Stimulated activated CD4-positive, alpha-beta T cell treated with anti-CD3 and anti-CD28 coated beads, Interleukin-2, amount 100 ng/mL, for 48 hours (primary cell): ENCODE measurements around the gene DCLK2.

Experiments
- DNase-seq, 2 donors: peaks; one replicate each; pipeline ENCODE4 v3.0.0-alpha.2; 2020

DCLK2 gene

DNA sequence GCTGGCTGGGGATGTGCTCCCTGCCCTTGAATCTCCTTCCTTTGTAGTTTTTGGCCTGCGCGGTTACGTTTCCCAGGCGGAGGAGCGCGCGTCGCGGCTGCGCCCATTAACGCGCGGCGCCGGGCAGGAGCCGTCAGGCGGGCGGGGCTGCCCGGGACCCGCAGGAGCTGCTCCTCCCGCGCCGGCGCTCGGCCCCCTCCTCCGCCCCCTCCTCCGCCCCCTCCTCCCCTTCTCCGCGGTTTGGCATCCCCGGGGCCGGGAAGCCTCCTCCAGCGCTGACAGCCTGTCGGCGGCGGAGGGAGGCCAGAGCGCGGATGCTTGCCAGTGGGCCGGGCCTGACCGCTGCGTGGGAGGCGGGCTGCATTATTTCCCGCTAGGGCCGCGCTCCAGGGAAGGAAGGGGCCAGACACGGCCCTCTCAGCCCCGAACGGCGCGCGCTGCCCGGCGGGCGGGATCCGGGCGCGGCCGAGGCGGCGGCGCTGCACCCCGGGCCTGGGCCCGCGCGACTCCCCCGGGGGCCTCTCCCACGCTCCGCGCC lies at the start of gene DCLK2:
Gene DCLK2 (plus strand): TSS at position 405 of the 538 bp plus-strand sequence. CDS start 583 bp downstream, outside the sequence.
- DNase-seq = no peak

GRCh38 chr4:150032541-150032940 lies 45.7 kb upstream of the DCLK2 start:
- no peak for DNase-seq

DNA sequence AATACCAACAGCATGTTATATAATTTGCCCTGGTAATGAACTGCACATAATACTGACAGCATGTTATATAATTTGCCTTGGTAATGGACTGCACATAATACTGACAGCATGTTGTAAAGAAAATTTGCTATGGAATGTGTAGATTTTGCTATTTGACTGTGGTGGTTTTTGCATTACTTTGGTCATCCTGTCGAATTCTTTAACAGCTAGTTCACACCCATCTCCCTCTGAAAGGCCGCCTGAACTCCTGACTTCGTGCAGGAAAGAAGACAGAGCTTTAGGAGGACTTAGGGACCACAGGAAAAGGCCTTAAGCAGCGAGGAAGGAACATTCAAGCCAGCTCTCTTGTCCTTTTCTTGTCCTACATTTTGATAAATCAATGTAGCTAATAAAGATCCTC lies 45.2 kb upstream of the DCLK2 start:
- DNase-seq = no peak

GRCh38 chr4:150033901-150034300 lies 44.3 kb upstream of the DCLK2 start:
- no peak for DNase-seq

DNA sequence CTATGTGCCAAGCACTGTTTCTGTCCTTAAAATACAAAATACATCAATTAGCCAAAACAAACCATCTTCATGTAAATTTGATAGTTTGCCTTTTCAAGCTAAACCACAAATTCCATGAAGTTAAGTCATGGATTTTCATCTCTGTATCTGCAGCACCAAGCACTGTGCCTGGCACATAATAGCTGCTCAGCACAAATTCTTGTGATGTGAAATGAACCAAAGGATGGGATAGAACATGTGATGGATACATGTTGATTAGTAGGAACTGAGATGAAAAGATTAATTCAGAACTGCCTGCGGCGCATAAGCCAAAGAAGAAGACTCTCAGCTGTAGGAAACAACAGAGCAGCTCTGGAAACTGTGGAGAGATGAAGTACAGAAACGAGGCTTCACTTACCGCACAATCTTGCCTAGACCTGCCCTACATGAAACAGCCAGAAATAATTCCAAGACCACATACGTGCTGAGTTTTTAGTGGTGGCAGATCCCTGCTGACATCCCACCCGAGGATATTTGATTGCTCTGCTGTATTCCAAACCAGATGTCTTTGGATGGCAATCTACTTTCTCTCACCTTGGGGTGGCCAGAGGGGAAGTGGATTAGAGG lies 40.9 kb upstream of the DCLK2 start:
- DNase-seq = no peak

DNA sequence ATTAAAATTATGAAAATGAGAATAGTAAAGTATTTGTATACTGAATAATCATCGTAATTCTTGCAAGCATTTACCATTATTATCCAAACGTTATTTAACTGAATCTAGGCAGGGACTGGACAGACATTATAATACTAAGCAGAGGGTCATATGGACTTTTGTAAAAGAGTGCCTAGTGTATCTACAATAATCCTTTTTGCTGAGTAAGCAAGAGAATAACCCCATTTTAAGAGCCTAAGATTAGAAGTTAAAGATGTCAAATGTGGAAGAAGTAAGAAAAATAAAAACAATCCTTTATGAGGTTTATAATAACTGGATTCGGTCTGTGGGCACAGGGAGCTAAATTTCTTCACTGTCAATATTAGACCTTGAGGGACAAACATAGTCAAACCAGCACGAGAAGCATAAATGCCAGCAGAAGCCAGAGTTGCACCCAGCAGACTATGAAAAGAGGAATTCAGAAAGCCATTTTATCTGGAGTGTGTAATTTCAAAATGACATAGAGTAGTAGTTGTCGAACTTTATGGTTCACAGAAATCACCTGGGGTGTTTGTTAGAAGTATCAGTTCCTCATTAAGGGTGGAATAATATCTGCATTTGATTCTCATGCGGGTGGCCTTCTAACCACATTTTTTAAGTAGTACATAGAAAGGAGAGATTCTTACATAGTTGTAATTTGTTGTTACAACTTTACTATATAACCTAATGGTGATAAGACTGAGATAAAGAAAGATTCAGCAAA lies 39.7 kb upstream of the DCLK2 start:
- DNase-seq = no peak

GRCh38 chr4:150039274-150040127 lies 38.7 kb upstream of the DCLK2 start:
- DNase-seq = no peak

DNA sequence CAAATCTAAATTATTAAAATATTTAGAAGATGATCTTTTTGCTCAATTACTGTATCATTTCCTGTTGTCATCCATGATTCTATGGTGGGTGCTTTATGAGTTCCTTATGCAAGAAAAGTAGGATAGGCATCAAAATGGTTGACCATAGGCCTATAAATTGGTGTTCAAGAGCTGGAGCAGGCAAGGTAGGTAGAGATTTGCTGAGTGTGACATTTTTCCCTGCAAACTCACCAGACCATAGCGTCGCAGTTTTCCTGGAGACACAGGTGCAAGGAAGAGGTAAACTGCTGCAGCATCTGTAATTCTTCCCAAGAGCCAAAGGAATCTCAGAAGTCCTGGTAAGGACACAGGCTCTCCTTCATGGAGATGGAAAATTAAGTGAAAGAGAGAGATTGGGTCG lies 33.7 kb upstream of the DCLK2 start:
- DNase-seq = no peak

GRCh38 chr4:150045410-150045809 lies 32.8 kb upstream of the DCLK2 start:
- no peak for DNase-seq

GRCh38 chr4:150046728-150047217 lies 31.5 kb upstream of the DCLK2 start:
- no peak for DNase-seq

DNA sequence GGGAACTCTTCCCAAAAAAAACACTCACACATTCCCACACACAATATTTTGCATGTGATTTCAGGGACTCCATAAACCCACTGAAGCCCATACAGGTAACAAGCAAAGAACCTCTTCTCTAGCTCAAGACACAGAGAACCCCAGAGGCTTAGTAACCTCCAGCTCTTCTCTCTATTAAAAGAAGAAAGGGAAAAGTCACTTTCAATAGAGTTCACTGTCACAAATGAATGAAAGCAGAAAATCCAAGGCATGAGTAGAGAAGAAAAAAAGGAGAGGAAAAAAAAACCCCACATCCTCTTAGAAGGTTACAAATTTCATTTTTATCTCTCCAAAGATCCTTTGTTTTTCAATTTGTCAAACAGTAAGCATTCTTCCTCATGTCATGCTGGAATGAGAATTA lies 30.7 kb upstream of the DCLK2 start:
- DNase-seq = no peak

DNA sequence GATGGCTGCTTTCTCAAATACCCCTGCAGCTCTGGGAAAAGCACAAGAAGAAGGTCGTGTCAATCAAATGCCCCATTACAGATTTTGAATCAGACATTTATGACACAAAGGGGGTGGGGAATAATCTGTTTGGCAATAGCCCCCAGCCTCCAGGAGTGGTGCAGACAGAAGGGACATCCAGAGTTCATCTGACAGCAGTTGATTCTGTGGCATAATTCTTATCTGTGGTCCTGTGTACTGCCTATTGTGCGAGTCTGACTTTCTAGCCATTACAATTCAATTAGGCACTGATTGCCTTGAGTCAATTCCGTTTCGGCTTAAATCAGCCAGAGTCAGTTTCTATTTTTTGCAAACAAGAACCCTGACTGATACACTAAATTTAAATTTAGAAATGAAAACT lies 28.6 kb upstream of the DCLK2 start:
- DNase-seq = no peak

- DNase-seq = no peak
These were observed 27.7 kb upstream of the DCLK2 start for GRCh38 chr4:150050566-150050965.

DNA sequence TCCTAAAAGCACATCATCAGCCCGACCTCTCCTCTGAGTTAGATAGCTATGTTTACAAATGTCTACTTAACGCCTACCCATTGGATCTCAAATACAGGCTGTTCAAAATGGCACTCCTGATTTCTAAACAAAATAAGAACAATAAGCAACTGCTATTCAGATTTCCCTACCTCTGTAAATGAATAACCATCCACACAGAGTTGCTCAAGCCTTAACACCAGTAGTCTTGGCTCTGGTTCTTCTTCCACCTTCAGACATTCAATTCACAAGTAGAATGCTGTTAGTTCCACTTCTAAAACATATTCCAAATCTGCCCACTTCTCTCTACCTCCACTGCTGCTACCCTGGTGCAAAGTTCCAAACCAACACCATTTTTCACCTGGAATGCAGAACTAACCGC lies 27.1 kb upstream of the DCLK2 start:
- no peak for DNase-seq

GRCh38 chr4:150055467-150055866 lies 22.8 kb upstream of the DCLK2 start:
- DNase-seq = no peak

GRCh38 chr4:150056569-150056968 lies 21.7 kb upstream of the DCLK2 start:
- DNase-seq = no peak

GRCh38 chr4:150061086-150061776 lies 17.0 kb upstream of the DCLK2 start:
- no peak for DNase-seq

GRCh38 chr4:150063128-150063527 lies 15.1 kb upstream of the DCLK2 start:
- DNase-seq = no peak

DNA sequence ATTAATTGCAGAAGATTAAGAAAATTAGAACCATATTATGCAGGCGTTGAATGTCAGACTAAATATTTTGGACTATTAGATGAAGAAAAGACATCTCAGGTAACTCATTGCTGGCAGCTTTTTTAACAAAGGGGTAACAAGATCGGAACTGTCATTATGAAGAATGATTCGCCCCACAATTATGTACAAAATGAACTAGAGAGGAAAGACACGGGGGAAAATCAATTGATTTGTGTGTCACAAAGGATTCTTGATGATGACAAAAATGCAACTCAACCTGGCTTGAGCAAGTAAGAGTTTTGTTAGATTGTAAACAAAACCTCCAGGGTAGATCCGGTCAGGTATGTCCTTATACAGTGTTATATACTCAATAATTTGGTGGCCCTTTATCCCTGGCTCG lies 12.5 kb upstream of the DCLK2 start:
- no peak for DNase-seq

DNA sequence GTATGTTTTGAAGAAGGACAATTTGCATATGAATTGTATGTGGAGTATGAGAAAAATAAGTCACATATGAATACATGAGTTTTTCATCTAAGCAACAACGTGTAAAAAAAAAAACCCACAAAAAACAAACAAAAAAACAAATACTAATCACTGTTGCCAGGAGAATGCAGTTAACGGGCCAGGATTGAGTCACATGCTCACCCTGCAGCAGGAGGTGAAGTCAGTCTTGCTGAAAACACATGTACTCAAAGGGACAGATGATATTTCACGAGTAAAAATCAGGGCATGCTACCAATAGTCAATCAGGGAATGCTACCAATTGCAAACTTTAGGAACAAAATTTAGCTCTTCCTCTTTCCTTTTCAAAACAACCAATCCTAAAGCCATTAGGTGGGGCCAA lies 10.4 kb upstream of the DCLK2 start:
- no peak for DNase-seq

DNA sequence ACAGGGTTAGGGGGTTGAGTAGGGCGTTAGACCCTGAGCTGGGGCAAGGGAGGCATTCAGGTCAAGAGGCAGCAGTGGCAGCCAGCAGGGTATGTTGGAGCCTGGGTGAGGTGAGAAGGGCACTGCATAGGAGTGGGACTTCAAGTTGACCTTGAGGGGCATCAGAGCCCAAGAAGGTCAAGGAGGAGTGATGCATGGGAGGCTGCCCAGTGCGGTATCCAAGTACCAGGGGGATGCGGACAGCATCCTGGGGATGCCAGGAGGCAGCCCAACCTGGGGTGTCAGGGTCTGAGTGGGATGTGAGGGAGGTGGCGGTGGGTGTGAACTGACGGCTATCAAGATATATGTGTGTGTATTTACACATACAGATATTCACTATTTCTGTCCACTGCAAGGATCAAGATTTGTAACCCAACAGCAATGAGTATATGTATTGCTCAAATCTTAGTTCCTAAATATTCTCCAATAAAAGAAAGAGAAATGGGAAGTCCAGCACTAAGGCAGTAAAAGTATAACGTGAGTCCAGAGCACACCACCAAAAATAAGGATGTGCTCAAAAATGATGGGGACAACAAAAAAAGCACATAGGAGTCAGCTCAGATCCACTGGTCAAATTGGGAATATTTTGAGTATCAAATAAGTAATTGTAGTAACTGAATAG lies 9.8 kb upstream of the DCLK2 start:
- DNase-seq = no peak

DNA sequence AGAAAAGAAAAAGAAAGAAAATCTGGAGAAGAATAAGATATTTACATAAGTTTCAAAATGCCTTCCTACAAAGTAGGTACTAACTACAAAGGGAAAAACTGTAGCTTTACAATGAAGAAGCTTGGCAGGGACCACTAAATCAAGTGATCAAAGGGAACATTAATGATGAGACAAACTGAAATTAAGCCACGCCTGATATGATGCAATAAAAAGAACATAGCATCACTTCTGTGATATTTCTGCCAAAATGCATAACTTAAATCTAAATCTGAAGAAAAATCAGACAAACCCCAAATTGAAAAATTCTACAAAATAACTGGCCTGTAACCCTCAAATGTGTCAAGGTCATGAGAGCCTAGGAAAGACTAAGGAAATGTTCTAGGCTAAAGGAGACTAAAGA lies 8.9 kb upstream of the DCLK2 start:
- DNase-seq = no peak
